ENCODE data around the gene FRG2B. TPM values are rescaled to one million over a fixed set of nuclear protein-coding genes. Genes with fewer than 3 reads are reported as not detected.

The FRG2B gene
- total and polyA plus RNA-seq, 2 of the 4 experiments (the other 2 are of a cell fraction): not detected

- intact Hi-C loops (cut with micrococcal nuclease): no loop called here
- Histone ChIP-seq H3K9me1 (ENCODE audit: insufficient read depth, low read length) (no peaks in the 10 kb centered on the region), H4K5ac (ENCODE audit: low read depth, low read length) (no peak overlapping the region), H3K23ac (ENCODE audit: low read depth, low read length) (no peak overlapping the region), H3K27ac (ENCODE audit: insufficient read depth, low read length) (no peak overlapping the region), H2BK20ac (ENCODE audit: low read depth, low read length) (no peak overlapping the region), H3K36me3 (ENCODE audit: control insufficient read depth, insufficient read depth, low read length) (no peaks in the 10 kb centered on the region), H3K27me3 (ENCODE audit: control insufficient read depth, insufficient read depth, low read length) (no peaks in the 10 kb centered on the region), H3K4ac (ENCODE audit: low read depth, low read length) (no peak overlapping the region), H3K14ac (replicated peaks; ENCODE audit: low read depth, low read length) (no peak overlapping the region), H4K8ac (ENCODE audit: low read depth in 2 of 2, low read length in 2 of 2) (no peak overlapping the region), H2BK15ac (ENCODE audit: low read depth, low read length) (no peak overlapping the region), H4K20me1 (ENCODE audit: insufficient read depth, low read length) (no peaks in the 10 kb centered on the region), H3K18ac (ENCODE audit: low read depth, low read length) (no peak overlapping the region), H3K79me1 (ENCODE audit: low read depth in 1 of 2, low read length in 2 of 2) (no peaks in the 10 kb centered on the region), H2AK5ac (ENCODE audit: low read depth, low read length) (no peak overlapping the region), H2BK120ac (ENCODE audit: low read depth, low read length) (no peak overlapping the region), H3K56ac (ENCODE audit: extremely low read depth, insufficient read depth, low read length) (no peak overlapping the region), H2BK5ac (ENCODE audit: low read depth, low read length, poor library complexity, severe bottlenecking) (no peak overlapping the region), H3K4me1 (ENCODE audit: control insufficient read depth, insufficient read depth, low read length) (no peaks in the 10 kb centered on the region), H3K4me2 (ENCODE audit: low read depth, low read length) (no peak overlapping the region), H2AK9ac (replicated peaks; ENCODE audit: low read depth, low read length, poor library complexity) (no peak overlapping the region), H3K9me3 (ENCODE audit: control insufficient read depth, insufficient read depth, low read length) (peaks cover 2% of the 10 kb centered on the region; the same call in 1 of the 2 replicates), H4K91ac (ENCODE audit: insufficient read depth, low read depth, low read length) (no peak overlapping the region), H3K4me3 (ENCODE audit: insufficient read depth, low read depth, low read length) (no peak overlapping the region), H2AFZ (replicated peaks; ENCODE audit: low read length, poor library complexity) (no peak overlapping the region), H3K9ac (ENCODE audit: low read depth, low read length) (no peak overlapping the region)
- DNase-seq (no peak), ATAC-seq (ENCODE audit: low read depth) (no peak)
- TF ChIP-seq MXI1 (IDR thresholded peaks at IDR 0.05; ENCODE audit: borderline replicate concordance, low read depth, low read length): no peak
- no peak for TF ChIP-seq USF2 (IDR thresholded peaks at IDR 0.05; ENCODE audit: low read depth, low read length)
- TF ChIP-seq BHLHE40 (IDR thresholded peaks at IDR 0.05; ENCODE audit: low read depth, low read length): no peak
- TF ChIP-seq FOS (IDR thresholded peaks at IDR 0.05; ENCODE audit: low read depth, low read length): no peak
- no peak for TF ChIP-seq RFX5 (IDR thresholded peaks at IDR 0.05; ENCODE audit: low read depth, low read length)
- TF ChIP-seq POLR2A (IDR thresholded peaks at IDR 0.05; ENCODE audit: low read depth, low read length): no peak
- no peak for TF ChIP-seq NFE2L2 (IDR thresholded peaks at IDR 0.05; ENCODE audit: low read depth, low read length)
- no peak for TF ChIP-seq SMC3 (IDR thresholded peaks at IDR 0.05; ENCODE audit: low read depth, low read length)
- no peak for TF ChIP-seq RCOR1 (IDR thresholded peaks at IDR 0.05; ENCODE audit: insufficient replicate concordance, low read length)
- no peak for TF ChIP-seq RAD21 (IDR thresholded peaks at IDR 0.05; ENCODE audit: low read length)
- ChIA-PET POLR2A (ENCODE audit: unreplicated experiment) (no interaction called here), CTCF (no interaction called here)
- no TSS peak for BruUV-seq (replicated peaks)
- 40% methylated on average over 1 of the region's 10 CpGs; no CpG with 5 or more reads in 1 of the 2 experiments for WGBS, 2 experiments (ENCODE audit: extremely low coverage in 2 of 2, insufficient read length in 1 of 2)
- dilution Hi-C loops (cut with HindIII; ENCODE audit: low sequenced_read_pairs, unreplicated experiment): no loop called here
- in situ Hi-C loops (cut with MboI; ENCODE audit: low sequenced_read_pairs): no loop called here
These were observed 35.6 kb downstream of the FRG2B start for GRCh38 chr10:133590970-133591359.

Measured in IMR-90 (cell line).